Activated CD8-positive, alpha-beta T cell treated with anti-CD3 and anti-CD28 coated beads, Interleukin-2, amount 10 ng/mL, durations not matched to agents 7 days and 5 days (primary cell): ENCODE data around the gene SNX3. TPM values are rescaled to one million over a fixed set of nuclear protein-coding genes. Genes with fewer than 3 reads are reported as not detected.

Experiments used
- ATAC-seq: fragments of 150-1000 bp; cut with Tn5 transposase; one replicate; pipeline ENCODE4 v1.10.0; 2021; ENCODE audit warnings: moderate library complexity
- CTCF ChIA-PET: fragments of 350-600 bp; sonication (Branson Sonifier 250); formaldehyde crosslinking; loops from one replicate; lab custom pipeline; 2021; ENCODE audit warnings: antibody characterized with exemption; lab: Charles Lee
- POLR2A ChIA-PET: fragments of 350-600 bp; sonication (Branson Sonifier 250); formaldehyde crosslinking; loops from one replicate; lab custom pipeline; 2021; ENCODE audit warnings: antibody characterized with exemption; lab: Charles Lee
- DNase-seq: peaks from one replicate; pipeline ENCODE4 v3.0.0-alpha.2; 2020
- H3K27ac Mint-ChIP-seq: one replicate; pipeline ENCODE4 v1.8.0; 2021; ENCODE audit warnings: mild to moderate bottlenecking, mixed read lengths
- H3K27me3 Mint-ChIP-seq: one replicate; pipeline ENCODE4 v1.8.0; 2021; ENCODE audit warnings: low read depth, mixed read lengths
- H3K36me3 Mint-ChIP-seq: one replicate; pipeline ENCODE4 v1.8.0; 2021; ENCODE audit warnings: low read depth, mixed read lengths
- H3K4me1 Mint-ChIP-seq: one replicate; pipeline ENCODE4 v1.8.0; 2021; ENCODE audit warnings: low read depth, mixed read lengths
- H3K4me3 Mint-ChIP-seq: one replicate; pipeline ENCODE4 v1.8.0; 2021; ENCODE audit warnings: mild to moderate bottlenecking, mixed read lengths
- H3K9me3 Mint-ChIP-seq: one replicate; pipeline ENCODE4 v1.8.0; 2022; ENCODE audit warnings: mixed read lengths; ENCODE audit not compliant: insufficient read depth
- total RNA-seq, 2 experiments: library from RNA; stranded (reverse); gene quantifications; one replicate each; pipeline ENCODE4 v1.2.3, GENCODE V29; 2021

SNX3 gene
- total RNA-seq, 2 experiments from 2014 or later: 91.5 to 91.9 TPM

DNA sequence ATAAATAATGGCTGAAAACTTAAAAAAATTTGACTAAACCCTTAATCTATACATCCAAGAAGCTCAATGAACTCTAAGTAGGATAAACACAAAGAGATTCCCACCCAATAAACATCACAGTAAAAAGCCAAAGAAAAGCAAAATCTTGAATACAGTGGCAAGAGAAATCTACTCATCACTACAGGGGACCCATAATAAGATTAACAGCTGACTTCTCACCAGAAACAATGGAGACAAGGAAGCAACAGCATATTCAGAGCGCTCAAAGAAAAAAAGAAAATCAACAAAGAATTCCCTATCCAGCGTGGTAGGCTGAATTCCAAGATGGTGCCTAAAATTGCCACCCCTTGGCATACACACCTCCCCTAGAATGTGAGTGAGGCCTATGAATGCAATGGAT lies 18.6 kb downstream of the SNX3 start:
- H3K4me1 Mint-ChIP-seq: peaks cover 9% of the 10 kb centered on the region
- H3K9me3 Mint-ChIP-seq: peaks cover 11% of the 10 kb centered on the region
- no peaks in the 10 kb centered on the region for H3K27me3 Mint-ChIP-seq
- no peak overlapping the region for H3K4me3 Mint-ChIP-seq
- ATAC-seq: no peak
- POLR2A ChIA-PET: no interaction called here
- CTCF ChIA-PET: interaction anchor here (0.6 to 2.0 kb wide), 2 partner anchors 10 to 19 kb away, joined by 3 to 5 read pairs; partner anchors contain the start of gene SNX3
- no peak overlapping the region for H3K27ac Mint-ChIP-seq
- H3K36me3 Mint-ChIP-seq: peaks cover 69% of the 10 kb centered on the region
- DNase-seq: no peak

- DNase-seq (no peak), ATAC-seq (no peak)
- H3K36me3 Mint-ChIP-seq: peaks cover 46% of the 10 kb centered on the region
- no peaks in the 10 kb centered on the region for H3K27me3 Mint-ChIP-seq
- no peak overlapping the region for H3K27ac Mint-ChIP-seq
- CTCF ChIA-PET: no interaction called here
- POLR2A ChIA-PET: interaction anchor here (0.6 kb wide), 2 partner anchors 11 to 1130 kb away, joined by 3 read pairs; no protein-coding TSS in a partner anchor
- peaks cover 7% of the 10 kb centered on the region for H3K9me3 Mint-ChIP-seq
- peaks cover 9% of the 10 kb centered on the region for H3K4me1 Mint-ChIP-seq
- no peak overlapping the region for H3K4me3 Mint-ChIP-seq
Observed at GRCh38 chr6:108238322-108238721, 22.5 kb downstream of the SNX3 start.

DNA sequence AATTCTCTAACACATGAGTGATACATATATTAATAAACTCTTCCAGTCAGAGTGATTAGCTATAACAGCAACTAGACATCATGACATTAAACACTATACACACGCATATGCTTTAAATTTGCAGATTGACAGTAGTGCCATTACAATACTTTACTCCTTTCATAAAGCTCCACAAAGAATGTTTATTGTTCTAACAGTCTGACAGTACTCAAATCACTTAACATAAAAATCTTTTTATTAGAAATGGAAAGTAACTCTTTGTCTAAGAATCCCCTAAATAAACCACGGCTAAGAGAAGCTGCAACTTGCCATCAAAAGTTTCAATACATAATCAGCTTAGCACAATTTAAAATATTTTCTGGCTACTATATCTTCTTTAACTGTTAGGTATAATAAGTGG lies 24.0 kb downstream of the SNX3 start:
- Mint-ChIP-seq H3K27ac (no peak overlapping the region), H3K4me3 (no peak overlapping the region), H3K27me3 (no peaks in the 10 kb centered on the region), H3K36me3 (peaks cover 32% of the 10 kb centered on the region), H3K4me1 (peaks cover 9% of the 10 kb centered on the region), H3K9me3 (peaks cover 1% of the 10 kb centered on the region)
- no peak for DNase-seq
- CTCF ChIA-PET: interaction anchor here (0.7 kb wide), 1 partner anchor 256 kb away, joined by 3 read pairs; no protein-coding TSS in a partner anchor
- ATAC-seq: no peak
- POLR2A ChIA-PET: no interaction called here

GRCh38 chr6:108235127-108235526 lies 25.7 kb downstream of the SNX3 start:
- no peak overlapping the region for H3K4me3 Mint-ChIP-seq
- H3K27ac Mint-ChIP-seq: no peak overlapping the region
- DNase-seq: no peak
- no peaks in the 10 kb centered on the region for H3K9me3 Mint-ChIP-seq
- H3K36me3 Mint-ChIP-seq: peaks cover 20% of the 10 kb centered on the region
- peaks cover 3% of the 10 kb centered on the region for H3K4me1 Mint-ChIP-seq
- ChIA-PET CTCF (no interaction called here), POLR2A (no interaction called here)
- H3K27me3 Mint-ChIP-seq: no peaks in the 10 kb centered on the region
- no peak for ATAC-seq

GRCh38 chr6:108228416-108228815 lies 32.4 kb downstream of the SNX3 start:
- Mint-ChIP-seq H3K4me1 (peaks cover 6% of the 10 kb centered on the region), H3K4me3 (no peak overlapping the region), H3K27ac (no peak overlapping the region), H3K9me3 (no peaks in the 10 kb centered on the region), H3K27me3 (no peaks in the 10 kb centered on the region), H3K36me3 (no peaks in the 10 kb centered on the region)
- ATAC-seq: no peak
- POLR2A ChIA-PET: no interaction called here
- DNase-seq: no peak
- CTCF ChIA-PET: interaction anchor here (1.2 kb wide), 1 partner anchor 264 kb away, joined by 3 read pairs; no protein-coding TSS in a partner anchor

GRCh38 chr6:108227290-108227689 lies 33.5 kb downstream of the SNX3 start:
- ATAC-seq: no peak
- Mint-ChIP-seq H3K27ac (no peak overlapping the region), H3K4me1 (peaks cover 16% of the 10 kb centered on the region), H3K36me3 (peaks cover 6% of the 10 kb centered on the region), H3K4me3 (no peak overlapping the region), H3K9me3 (no peaks in the 10 kb centered on the region), H3K27me3 (no peaks in the 10 kb centered on the region)
- ChIA-PET CTCF (interaction anchor here (0.6 to 1.4 kb wide), 3 partner anchors 21 to 456 kb away, joined by 3 to 4 read pairs (median 3); no protein-coding TSS in a partner anchor), POLR2A (no interaction called here)
- no peak for DNase-seq

GRCh38 chr6:108222504-108222903 lies 38.3 kb downstream of the SNX3 start:
- peak; percentile 36 for ATAC-seq
- DNase-seq: no peak
- Mint-ChIP-seq H3K27me3 (no peaks in the 10 kb centered on the region), H3K36me3 (peaks cover 26% of the 10 kb centered on the region), H3K4me1 (peaks cover 21% of the 10 kb centered on the region), H3K9me3 (no peaks in the 10 kb centered on the region), H3K4me3 (peak overlapping the region; percentile 7), H3K27ac (peak overlapping the region; percentile 82)
- POLR2A ChIA-PET: no interaction called here
- CTCF ChIA-PET: no interaction called here

DNA sequence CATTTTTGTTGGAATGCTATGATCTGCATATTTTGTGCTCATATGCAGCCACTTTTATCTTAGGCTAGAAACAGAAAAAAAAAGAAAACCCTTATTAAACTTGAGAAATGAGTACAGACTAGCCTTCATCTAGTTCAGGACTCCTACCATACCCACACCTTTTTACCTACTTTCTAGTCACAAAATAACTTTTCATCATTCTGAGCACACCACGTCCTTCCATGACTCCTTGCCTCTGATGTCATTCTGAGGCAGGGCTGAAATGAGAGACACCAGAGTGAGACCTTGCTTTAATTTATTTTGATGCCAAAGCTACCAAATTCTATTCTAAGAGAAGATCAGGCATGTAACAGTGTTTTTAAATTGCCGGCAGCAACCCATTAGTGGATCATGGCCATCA lies 38.8 kb downstream of the SNX3 start:
- DNase-seq: no peak
- Mint-ChIP-seq H3K36me3 (peaks cover 26% of the 10 kb centered on the region), H3K4me3 (no peak overlapping the region), H3K27me3 (no peaks in the 10 kb centered on the region), H3K4me1 (peaks cover 21% of the 10 kb centered on the region), H3K27ac (peak overlapping the region; percentile 60), H3K9me3 (no peaks in the 10 kb centered on the region)
- ChIA-PET CTCF (no interaction called here), POLR2A (no interaction called here)
- ATAC-seq: peak; percentile 8

DNA sequence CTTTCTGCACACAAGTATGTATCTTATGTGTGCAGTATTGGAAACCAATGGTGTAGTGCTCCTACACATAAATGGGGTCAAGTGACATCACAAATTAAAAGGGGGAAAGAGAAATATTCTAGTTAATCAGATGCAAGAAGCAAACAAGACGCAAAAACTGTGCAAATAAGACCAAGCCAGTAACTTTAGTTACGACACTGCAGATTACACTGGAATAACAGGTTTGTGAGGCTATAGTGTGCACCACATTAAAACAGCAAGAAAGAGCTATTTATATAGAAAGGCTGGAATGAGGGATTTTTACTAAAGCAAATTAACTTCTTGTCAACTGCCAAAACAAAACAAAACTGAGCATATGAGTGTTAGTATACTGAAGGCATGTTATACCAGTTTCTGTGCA lies 49.2 kb downstream of the SNX3 start:
- POLR2A ChIA-PET: no interaction called here
- Mint-ChIP-seq H3K4me1 (peaks cover 11% of the 10 kb centered on the region), H3K27me3 (no peaks in the 10 kb centered on the region), H3K27ac (no peak overlapping the region), H3K9me3 (no peaks in the 10 kb centered on the region), H3K36me3 (peaks cover 33% of the 10 kb centered on the region), H3K4me3 (no peak overlapping the region)
- CTCF ChIA-PET: no interaction called here
- no peak for ATAC-seq
- DNase-seq: no peak

- Mint-ChIP-seq H3K36me3 (peaks cover 32% of the 10 kb centered on the region), H3K4me1 (peaks cover 11% of the 10 kb centered on the region), H3K27me3 (no peaks in the 10 kb centered on the region), H3K9me3 (no peaks in the 10 kb centered on the region), H3K27ac (no peak overlapping the region), H3K4me3 (no peak overlapping the region)
- DNase-seq (no peak), ATAC-seq (no peak)
- CTCF ChIA-PET: interaction anchor here (1.2 kb wide), 1 partner anchor 19 kb away, joined by 3 read pairs; no protein-coding TSS in a partner anchor
- POLR2A ChIA-PET: no interaction called here
Observed at GRCh38 chr6:108210556-108210955, 50.3 kb downstream of the SNX3 start.

GRCh38 chr6:108209738-108210137 lies 51.1 kb downstream of the SNX3 start:
- H3K36me3 Mint-ChIP-seq: peaks cover 29% of the 10 kb centered on the region
- CTCF ChIA-PET: interaction anchor here (1.2 kb wide), 1 partner anchor 18 kb away, joined by 3 read pairs; no protein-coding TSS in a partner anchor

DNA sequence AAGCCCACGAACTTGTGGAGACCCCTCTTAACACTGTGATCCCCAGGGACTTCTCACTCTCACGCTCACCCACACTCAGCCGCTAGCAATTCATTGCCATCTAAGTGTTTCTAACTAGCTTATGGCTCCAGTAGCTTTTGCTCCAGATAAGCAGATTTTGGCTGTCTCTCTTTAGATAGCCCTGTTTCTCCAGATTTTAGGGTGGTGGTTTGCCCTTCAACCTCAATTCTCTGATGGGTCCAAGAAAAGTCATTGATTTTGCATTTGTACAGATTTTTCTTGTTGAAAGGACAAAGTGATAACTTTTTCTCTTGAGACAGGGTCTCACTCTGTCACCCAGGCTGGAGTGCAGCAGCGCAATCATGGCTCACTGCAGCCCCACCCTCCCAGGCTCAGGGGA lies 53.8 kb downstream of the SNX3 start:
- Mint-ChIP-seq H3K9me3 (no peaks in the 10 kb centered on the region), H3K4me3 (no peak overlapping the region), H3K27ac (no peak overlapping the region), H3K36me3 (peaks cover 25% of the 10 kb centered on the region), H3K4me1 (peaks cover 11% of the 10 kb centered on the region), H3K27me3 (no peaks in the 10 kb centered on the region)
- CTCF ChIA-PET: interaction anchor here (1.3 kb wide), 1 partner anchor 94 kb away, joined by 3 read pairs; no protein-coding TSS in a partner anchor
- no peak for ATAC-seq
- POLR2A ChIA-PET: interaction anchor here (0.6 kb wide), 1 partner anchor 202 kb away, joined by 3 read pairs; no protein-coding TSS in a partner anchor
- DNase-seq: no peak

More at GRCh38 chr6:108209738-108210137, 51.1 kb downstream of the SNX3 start:
- ATAC-seq: no peak
- Mint-ChIP-seq H3K4me1 (peaks cover 11% of the 10 kb centered on the region), H3K9me3 (no peaks in the 10 kb centered on the region), H3K4me3 (no peak overlapping the region), H3K27me3 (no peaks in the 10 kb centered on the region), H3K27ac (no peak overlapping the region)
- DNase-seq: no peak
- POLR2A ChIA-PET: no interaction called here
